GF-D8 (cell line): ENCODE results near the gene CTXND1.
A peak's percentile ranks its signal among the peaks of the same experiment; 100 is the strongest.
"Not testable (repeated sequence)": the region's sequence is repeated elsewhere in the genome, so short reads cannot be mapped to it uniquely, and the experiment has no call there.

Source experiments
- DNase-seq: peaks from one replicate; lab custom pipeline; 2025; lab: John Stamatoyannopoulos, UW

CTXND1 gene

GRCh38 chr15:80159811-80160569, 92.0 kb downstream of the CTXND1 start:
- DNase-seq: no peak

- no peak for DNase-seq
Measured at GRCh38 chr15:80159301-80159700, 92.7 kb downstream of the CTXND1 start.

- no peak for DNase-seq
Measured at GRCh38 chr15:80157215-80157614, 94.8 kb downstream of the CTXND1 start.

- no peak for DNase-seq
Measured at GRCh38 chr15:80156176-80156720, 95.8 kb downstream of the CTXND1 start.

- DNase-seq: not testable (repeated sequence)
Measured at GRCh38 chr15:80155378-80156175, 96.4 kb downstream of the CTXND1 start.

- no peak for DNase-seq
Measured at GRCh38 chr15:80155001-80155377, 97.0 kb downstream of the CTXND1 start.

- DNase-seq: no peak
Measured at GRCh38 chr15:80154336-80154735, 97.7 kb downstream of the CTXND1 start.

GRCh38 chr15:80153900-80154299, 98.1 kb downstream of the CTXND1 start:
- DNase-seq: peak; percentile 34

GRCh38 chr15:80152896-80153876, 98.8 kb downstream of the CTXND1 start, which contains the start of gene FAH:
FAH (plus strand) TSS chr15:80152999; CDS start chr15:80153055, 56 bp downstream.
- peak; percentile 70 for DNase-seq

- peak; percentile 78 for DNase-seq
Measured at GRCh38 chr15:80152180-80152895, 99.7 kb downstream of the CTXND1 start.

- no peak for DNase-seq
Measured at GRCh38 chr15:80151576-80151975, 100.4 kb downstream of the CTXND1 start.

- no peak for DNase-seq
Measured at GRCh38 chr15:80151148-80151547, 100.9 kb downstream of the CTXND1 start.
